ENCODE measurements around the gene HCN2.

HCN2 gene

GRCh38 chr19:608155-609003 is 18.7 kb downstream of the HCN2 start:
- H3K4me3 ChIP-seq (ENCODE audit: low read length), result no peak overlapping the region
- no peak for TF ChIP-seq CTCF (IDR thresholded peaks at IDR 0.05; ENCODE audit: insufficient read depth, low read depth, low read length, missing control alignments)
- DNase-seq (ENCODE audit: low read depth), result no peak

- no peak overlapping the region for H3K4me3 ChIP-seq (ENCODE audit: low read length)
- no peak for DNase-seq (ENCODE audit: low read depth)
- no peak for TF ChIP-seq CTCF (IDR thresholded peaks at IDR 0.05; ENCODE audit: insufficient read depth, low read depth, low read length, missing control alignments)
Measured at GRCh38 chr19:609004-609346, 19.3 kb downstream of the HCN2 start.

- DNase-seq (ENCODE audit: low read depth), result no peak
- no peak for TF ChIP-seq CTCF (IDR thresholded peaks at IDR 0.05; ENCODE audit: insufficient read depth, low read depth, low read length, missing control alignments)
- H3K4me3 ChIP-seq (ENCODE audit: low read length), result no peak overlapping the region
Measured at GRCh38 chr19:610071-610800, 20.6 kb downstream of the HCN2 start.

GRCh38 chr19:610801-611480 is 21.3 kb downstream of the HCN2 start:
- H3K4me3 ChIP-seq (ENCODE audit: low read length), result no peak overlapping the region
- DNase-seq (ENCODE audit: low read depth), result no peak
- no peak for TF ChIP-seq CTCF (IDR thresholded peaks at IDR 0.05; ENCODE audit: insufficient read depth, low read depth, low read length, missing control alignments)

- no peak for TF ChIP-seq CTCF (IDR thresholded peaks at IDR 0.05; ENCODE audit: insufficient read depth, low read depth, low read length, missing control alignments)
- DNase-seq (ENCODE audit: low read depth), result peak; percentile 79
- H3K4me3 ChIP-seq (ENCODE audit: low read length), result no peak overlapping the region
Measured at GRCh38 chr19:611481-611868, 21.8 kb downstream of the HCN2 start.

GRCh38 chr19:612941-613340 is 23.3 kb downstream of the HCN2 start:
- no peak for DNase-seq (ENCODE audit: low read depth)

More at GRCh38 chr19:612941-613340, 23.3 kb downstream of the HCN2 start:
- H3K4me3 ChIP-seq (ENCODE audit: low read length), result no peak overlapping the region
- TF ChIP-seq CTCF (IDR thresholded peaks at IDR 0.05; ENCODE audit: insufficient read depth, low read depth, low read length, missing control alignments), result no peak
